Superior temporal gyrus (tissue), 1 donor: ENCODE measurements around the gene KCNAB3.

Experiments used
- DNase-seq: peaks from one replicate; pipeline ENCODE4 v3.0.0-alpha.2; 2016; ENCODE audit errors: extremely low spot score

KCNAB3 gene

GRCh38 chr17:7940743-7941142, 11.1 kb upstream of the KCNAB3 start:
- DNase-seq, result no peak

GRCh38 chr17:7940034-7940433, 10.4 kb upstream of the KCNAB3 start:
- no peak for DNase-seq

GRCh38 chr17:7935859-7936258, 6.2 kb upstream of the KCNAB3 start:
- peak; percentile 46 for DNase-seq

DNA sequence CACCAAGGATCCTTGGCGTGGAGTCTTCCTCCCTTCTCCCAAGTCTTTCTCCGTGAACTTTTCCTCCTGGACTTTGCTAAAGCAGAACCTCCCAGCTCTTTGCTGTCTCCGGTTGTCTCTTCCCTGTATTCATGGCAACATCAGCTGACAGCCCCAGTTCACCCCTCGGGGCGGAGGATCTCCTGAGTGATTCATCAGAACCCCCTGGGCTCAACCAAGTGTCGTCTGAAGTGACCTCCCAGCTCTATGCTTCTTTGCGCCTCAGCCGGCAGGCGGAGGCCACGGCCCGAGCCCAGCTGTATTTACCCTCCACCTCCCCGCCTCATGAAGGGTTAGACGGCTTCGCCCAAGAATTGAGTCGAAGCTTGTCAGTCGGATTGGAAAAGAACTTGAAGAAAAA, 3.3 kb upstream of the KCNAB3 start:
- DNase-seq, result no peak

GRCh38 chr17:7932483-7932891, 2.8 kb upstream of the KCNAB3 start:
- DNase-seq, result no peak

DNA sequence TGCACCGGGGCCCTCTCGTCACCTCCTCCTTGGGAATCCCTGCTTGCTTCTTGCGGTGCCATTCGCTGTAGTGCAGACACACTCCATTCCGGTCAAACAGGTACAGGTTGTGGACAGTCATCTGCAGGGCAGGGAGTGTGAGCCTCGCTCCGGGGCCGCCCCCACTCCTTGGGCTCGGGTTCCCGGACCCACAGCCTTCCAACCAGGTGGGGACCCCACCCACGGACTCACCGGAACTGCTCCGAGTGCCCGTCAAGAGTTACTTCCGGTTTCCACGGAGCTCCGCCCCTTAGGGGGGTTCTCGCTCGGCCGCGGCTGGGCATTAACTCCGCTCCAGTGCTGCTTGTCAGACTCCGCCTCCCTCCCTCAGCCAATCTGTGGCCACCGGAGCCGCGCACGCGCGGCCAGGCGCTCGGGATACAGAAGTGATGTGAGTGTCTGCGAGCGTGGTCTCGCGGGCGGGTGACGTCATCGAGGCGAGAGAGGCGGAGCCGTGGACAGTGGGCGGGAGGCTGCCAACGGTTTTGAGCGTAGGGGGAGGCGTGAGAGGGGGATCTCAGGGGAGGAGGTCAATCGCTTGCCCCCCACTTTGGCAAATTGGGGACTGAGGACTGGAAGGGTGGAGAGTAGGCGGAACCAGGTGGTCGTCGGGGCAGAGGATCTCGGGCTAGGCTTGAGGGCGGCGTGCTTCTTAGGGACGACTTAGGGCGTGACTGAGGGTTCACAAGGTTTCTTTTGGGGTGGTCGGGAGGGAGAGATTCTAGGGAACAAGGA, 2.2 kb upstream of the KCNAB3 start, which contains the start of the genes CNTROB and TRAPPC1:
Gene CNTROB (plus strand): TSS at position 498 of the 774 bp plus-strand sequence. CDS start 874 bp downstream, outside the sequence.
Gene TRAPPC1 (minus strand): TSS at position 238 of the 774 bp plus-strand sequence. CDS start 117 bp downstream, at position 121.
- peak; percentile 99 for DNase-seq

GRCh38 chr17:7930841-7931631, 1.4 kb upstream of the KCNAB3 start:
- DNase-seq, result no peak

GRCh38 chr17:7927596-7927995, 2.1 kb downstream of the KCNAB3 start:
- DNase-seq, result no peak

DNA sequence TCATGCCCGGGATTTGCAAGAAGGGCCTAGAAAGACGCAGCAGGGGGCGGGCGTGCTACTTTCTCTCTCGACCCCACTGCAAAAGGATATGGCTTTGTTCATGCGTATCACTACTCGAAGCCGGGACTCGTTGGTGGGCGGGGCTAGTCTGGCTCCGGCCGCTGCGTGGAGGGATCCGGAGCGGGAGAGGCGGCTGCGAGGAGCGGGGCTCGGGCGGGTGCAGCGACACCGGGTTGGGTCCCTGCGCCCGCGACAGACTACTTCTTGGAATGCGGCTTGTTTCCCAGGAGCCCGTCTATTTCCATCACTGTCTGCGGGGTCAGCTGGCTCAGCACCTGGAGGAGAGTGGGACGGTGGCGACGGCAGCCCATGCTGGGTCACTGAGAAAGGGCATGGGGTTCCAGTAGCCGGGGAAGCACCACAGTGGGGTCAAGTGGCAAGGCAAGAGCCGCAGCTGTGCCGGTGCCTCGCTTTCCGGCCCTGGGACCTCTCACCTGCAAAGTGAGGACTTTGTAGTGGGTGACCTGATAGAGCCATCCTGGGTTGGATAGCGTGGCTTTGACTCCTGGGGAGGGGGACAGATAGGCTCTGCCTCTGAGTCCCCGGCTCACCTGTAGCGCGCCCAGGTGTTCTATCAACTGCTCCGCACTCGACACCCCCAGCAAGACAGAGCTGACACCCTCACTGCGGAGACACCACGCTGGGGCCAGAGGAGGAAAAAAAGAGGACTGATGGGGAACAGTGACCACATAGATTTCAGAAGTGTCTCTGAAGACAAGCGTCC, 6.6 kb downstream of the KCNAB3 start:
- DNase-seq, result peak; percentile 78

DNA sequence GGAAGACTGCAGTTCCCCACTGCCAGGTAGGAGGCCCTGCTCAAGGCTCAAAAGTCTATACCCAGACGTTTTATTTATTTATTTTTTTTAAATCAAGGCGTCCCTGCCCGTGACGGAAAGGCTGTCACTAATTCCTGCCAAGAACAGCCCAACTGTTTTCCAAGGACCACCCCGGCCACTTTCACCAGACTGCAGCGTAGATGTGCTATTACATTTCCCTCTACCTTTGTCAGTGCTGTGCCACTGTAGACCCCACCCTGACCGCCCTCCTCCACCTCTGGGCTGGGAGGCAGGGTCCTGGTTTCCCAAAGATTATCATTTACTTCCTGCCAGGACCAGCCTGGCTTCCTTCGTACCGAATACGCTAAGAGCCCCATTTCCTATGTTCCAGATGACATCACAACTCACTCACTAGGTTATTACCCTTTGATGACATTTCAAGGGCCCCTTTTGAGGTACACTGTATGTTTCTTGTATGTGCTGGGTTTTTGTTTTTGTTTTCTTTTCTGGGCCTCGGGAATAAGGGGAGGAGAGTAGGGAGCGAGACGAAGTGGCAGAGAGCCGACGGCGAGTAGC, 7.3 kb downstream of the KCNAB3 start:
- DNase-seq, result no peak

GRCh38 chr17:7916808-7917207, 12.8 kb downstream of the KCNAB3 start:
- DNase-seq, result no peak

GRCh38 chr17:7916385-7916682, 13.3 kb downstream of the KCNAB3 start:
- DNase-seq, result no peak

GRCh38 chr17:7915611-7916384, 13.9 kb downstream of the KCNAB3 start, which contains the start of gene RNF227:
RNF227 (minus strand) TSS chr17:7916289; CDS start chr17:7916195, 94 bp downstream.
- peak; percentile 83 for DNase-seq

DNA sequence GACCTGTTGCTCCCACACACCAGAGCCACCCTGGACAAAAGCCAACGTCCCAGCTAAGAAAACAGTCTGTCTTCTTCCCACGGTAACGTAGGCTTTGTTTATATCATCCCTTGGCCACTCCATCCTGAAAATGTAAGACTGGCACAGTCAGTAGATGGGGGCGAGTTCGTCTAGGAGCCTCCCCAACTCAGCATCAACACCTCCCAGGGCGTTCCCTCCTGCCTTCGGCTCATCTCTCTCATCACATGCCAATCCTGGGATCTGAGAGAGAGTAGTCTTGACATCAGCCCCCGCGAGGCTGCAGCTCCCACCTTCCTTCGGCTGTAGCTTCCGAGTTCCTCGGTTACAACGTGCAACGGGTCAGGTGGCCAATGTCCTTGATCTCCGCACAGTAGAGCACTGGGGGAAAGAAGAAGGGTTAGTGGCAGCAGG, 14.5 kb downstream of the KCNAB3 start:
- peak; percentile 62 for DNase-seq

- peak; percentile 76 for DNase-seq
Observed at GRCh38 chr17:7912927-7913524, 16.6 kb downstream of the KCNAB3 start.

GRCh38 chr17:7911116-7911515, 18.5 kb downstream of the KCNAB3 start:
- DNase-seq, result no peak

DNA sequence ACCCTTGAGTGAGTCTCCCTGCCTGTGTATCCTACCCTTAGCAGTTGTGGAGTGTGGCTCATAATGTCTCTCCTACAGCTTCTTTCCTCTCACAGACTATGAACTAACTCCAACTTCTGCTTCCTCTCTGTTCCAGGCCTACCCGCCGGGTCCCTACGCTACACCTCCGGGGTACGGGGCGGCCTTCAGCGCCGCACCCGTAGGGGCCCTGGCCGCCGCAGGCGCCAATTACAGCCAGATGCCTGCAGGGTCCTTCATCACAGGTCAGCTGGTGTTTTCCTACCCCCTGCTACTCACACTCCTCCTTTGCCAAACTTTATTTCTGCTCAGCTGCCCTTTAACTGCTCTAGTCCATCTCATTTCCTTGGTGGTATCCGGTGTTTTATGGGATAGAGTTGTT, 18.9 kb downstream of the KCNAB3 start:
- no peak for DNase-seq

DNA sequence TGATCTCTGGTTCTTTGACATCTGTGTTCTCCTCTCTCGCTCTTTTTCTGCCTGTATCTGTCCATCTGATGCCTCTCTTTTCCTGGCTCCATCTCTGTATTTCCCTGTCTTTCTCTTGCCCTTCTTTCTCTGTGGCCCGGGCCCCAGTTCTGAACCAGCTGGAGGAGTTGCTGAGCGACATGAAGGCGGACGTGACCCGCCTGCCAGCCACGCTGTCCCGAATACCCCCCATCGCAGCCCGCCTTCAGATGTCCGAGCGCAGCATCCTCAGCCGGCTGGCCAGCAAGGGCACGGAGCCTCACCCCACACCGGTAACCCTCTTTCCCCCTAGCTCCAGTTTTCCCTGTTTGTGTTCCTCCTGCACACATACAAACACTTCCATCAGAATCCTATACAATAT, 19.4 kb downstream of the KCNAB3 start:
- DNase-seq, result no peak

DNA sequence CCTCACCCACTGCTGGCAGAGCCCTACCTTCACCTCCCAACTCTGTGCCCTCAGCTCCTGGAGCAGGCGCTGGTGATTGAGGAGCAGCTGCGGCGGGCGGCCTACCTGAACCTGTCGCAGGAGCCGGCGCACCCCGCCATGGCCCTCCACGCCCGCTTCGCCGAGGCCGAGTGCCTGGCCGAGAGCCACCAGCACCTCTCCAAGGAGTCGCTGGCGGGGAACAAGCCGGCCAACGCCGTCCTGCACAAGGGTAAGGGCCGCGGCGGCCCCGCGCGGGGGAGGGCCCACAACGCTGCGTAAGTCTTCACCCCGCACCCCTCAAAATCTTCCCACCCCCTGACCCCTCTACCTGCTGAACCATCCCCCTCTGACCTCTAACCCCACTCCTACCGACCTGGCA, 20.6 kb downstream of the KCNAB3 start:
- no peak for DNase-seq
